Measurements from ENCODE around the gene UBE2E2.

Gene UBE2E2

GRCh38 chr3:23489300-23490158 is 286.4 kb downstream of the UBE2E2 start:
- DNase-seq = no peak

- no peak for DNase-seq
Measured at GRCh38 chr3:23490459-23490858, 287.3 kb downstream of the UBE2E2 start.

- no peak for DNase-seq
Measured at GRCh38 chr3:23492057-23492456, 288.9 kb downstream of the UBE2E2 start.

GRCh38 chr3:23493889-23494288 is 290.8 kb downstream of the UBE2E2 start:
- no peak for DNase-seq

GRCh38 chr3:23494967-23495366 is 291.8 kb downstream of the UBE2E2 start:
- DNase-seq = no peak

- no peak for DNase-seq
Measured at GRCh38 chr3:23495507-23495906, 292.4 kb downstream of the UBE2E2 start.

- no peak for DNase-seq
Measured at GRCh38 chr3:23496165-23496564, 293.0 kb downstream of the UBE2E2 start.

- no peak for DNase-seq
Measured at GRCh38 chr3:23497156-23497555, 294.0 kb downstream of the UBE2E2 start.

GRCh38 chr3:23501201-23501802 is 298.2 kb downstream of the UBE2E2 start:
- no peak for DNase-seq

- DNase-seq = no peak
Measured at GRCh38 chr3:23508464-23508863, 305.3 kb downstream of the UBE2E2 start.

- DNase-seq = no peak
Measured at GRCh38 chr3:23518441-23518840, 315.3 kb downstream of the UBE2E2 start.

GRCh38 chr3:23519314-23520208 is 316.4 kb downstream of the UBE2E2 start:
- DNase-seq = no peak

- no peak for DNase-seq
Measured at GRCh38 chr3:23527326-23527725, 324.2 kb downstream of the UBE2E2 start.

- no peak for DNase-seq
Measured at GRCh38 chr3:23533596-23533995, 330.5 kb downstream of the UBE2E2 start.

GRCh38 chr3:23533996-23534395 is 330.9 kb downstream of the UBE2E2 start:
- no peak for DNase-seq

- DNase-seq = no peak
Measured at GRCh38 chr3:23537101-23537551, 334.0 kb downstream of the UBE2E2 start.

GRCh38 chr3:23539185-23539584 is 336.1 kb downstream of the UBE2E2 start:
- DNase-seq = no peak

- no peak for DNase-seq
Measured at GRCh38 chr3:23540600-23540999, 337.5 kb downstream of the UBE2E2 start.

GRCh38 chr3:23542079-23542478 is 339.0 kb downstream of the UBE2E2 start:
- no peak for DNase-seq

- DNase-seq = no peak
Measured at GRCh38 chr3:23546181-23546580, 343.1 kb downstream of the UBE2E2 start.

GRCh38 chr3:23547905-23548650 is 345.0 kb downstream of the UBE2E2 start:
- no peak for DNase-seq

GRCh38 chr3:23548706-23549105 is 345.6 kb downstream of the UBE2E2 start:
- no peak for DNase-seq

Measured in CD4-positive, alpha-beta T cell treated with Interleukin-15 for 1 hour (primary cell).